HG03521 (cell line): ENCODE results near the gene ZFAND6.
"Not testable (repeated sequence)": the region's sequence is repeated elsewhere in the genome, so short reads cannot be mapped to it uniquely, and the experiment has no call there.

Experiments
- ATAC-seq: cut with Tn5 transposase; IDR thresholded peaks from one replicate; pipeline ENCODE4 v1.9.1; 2021; ENCODE audit warnings: mild to moderate bottlenecking, moderate library complexity; ENCODE audit not compliant: unreplicated experiment

Gene ZFAND6

DNA sequence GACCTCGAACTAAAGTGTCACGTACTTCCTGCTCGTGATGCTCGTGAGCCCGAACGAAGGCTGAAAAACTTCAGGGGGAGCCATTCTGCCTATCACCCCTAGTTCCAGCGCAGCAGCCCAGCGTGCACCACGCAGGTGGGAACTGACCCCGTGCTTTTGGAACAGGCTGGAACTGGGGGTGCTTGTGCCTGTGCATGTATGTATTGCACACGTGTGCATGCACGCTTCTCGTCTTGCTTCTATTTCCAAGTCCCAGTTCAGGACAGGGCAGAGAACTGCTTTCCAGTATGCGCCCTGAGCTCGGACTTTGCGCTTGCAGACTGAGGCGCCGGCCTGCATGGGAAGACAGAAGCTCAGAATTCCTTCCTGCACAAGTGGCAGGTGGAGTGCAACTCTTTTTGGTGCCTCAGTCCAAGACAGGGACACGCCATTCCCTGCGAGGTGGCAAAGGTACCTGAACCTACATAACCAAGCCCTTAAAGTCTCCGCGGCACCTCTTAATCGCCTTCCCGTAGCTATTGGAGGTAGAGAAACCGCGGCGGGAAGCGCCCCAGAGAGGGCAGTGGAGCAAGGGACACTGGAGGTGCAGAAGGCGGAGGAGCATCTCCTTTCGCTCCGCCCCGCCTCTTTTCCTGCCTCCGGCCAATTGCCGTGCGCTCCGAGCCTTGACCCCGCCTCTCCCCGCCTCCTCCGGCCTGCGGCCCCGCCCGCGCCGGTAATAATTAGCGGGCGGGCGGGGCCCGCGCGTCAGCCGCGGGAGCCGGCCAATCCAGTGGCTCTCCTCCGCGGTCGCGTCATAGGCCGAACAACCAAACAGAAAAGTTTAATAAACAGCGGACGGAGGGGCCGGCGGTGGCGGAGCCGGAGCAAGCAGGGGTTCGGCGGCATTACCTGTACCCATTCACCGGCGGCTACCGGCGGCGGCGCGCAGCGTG is at the start of gene ZFAND6:
Gene ZFAND6, plus strand, starts transcription at position 826 of the 935 bp plus-strand sequence. CDS start 60,669 bp downstream, outside the sequence.
- ATAC-seq, result peak; percentile 73

DNA sequence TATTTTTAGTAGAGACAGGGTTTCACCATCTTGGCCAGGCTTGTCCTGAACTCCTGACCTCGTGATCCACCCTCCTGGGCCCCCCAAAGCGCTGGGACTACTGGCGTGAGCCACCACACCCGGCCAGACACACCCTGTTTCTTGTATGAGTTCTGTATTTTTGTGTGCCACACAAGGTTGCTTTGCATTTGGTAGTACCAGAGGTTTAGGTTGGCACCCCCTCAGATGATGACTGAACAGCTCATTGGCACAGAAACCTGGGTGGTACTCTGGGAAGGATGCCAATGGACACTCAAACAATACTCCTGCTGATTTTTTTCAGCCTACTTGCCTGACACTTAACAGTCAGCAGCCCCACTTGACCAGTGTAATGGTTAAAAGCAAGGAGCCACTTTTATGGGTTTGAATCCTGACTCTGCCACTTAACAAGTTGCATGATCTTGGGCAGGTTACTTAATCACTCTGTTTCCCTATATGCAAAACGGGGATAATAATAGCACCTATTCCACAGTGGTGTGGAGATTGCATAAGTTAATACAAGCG is 49.3 kb upstream of the ZFAND6 start:
- ATAC-seq, result no peak

DNA sequence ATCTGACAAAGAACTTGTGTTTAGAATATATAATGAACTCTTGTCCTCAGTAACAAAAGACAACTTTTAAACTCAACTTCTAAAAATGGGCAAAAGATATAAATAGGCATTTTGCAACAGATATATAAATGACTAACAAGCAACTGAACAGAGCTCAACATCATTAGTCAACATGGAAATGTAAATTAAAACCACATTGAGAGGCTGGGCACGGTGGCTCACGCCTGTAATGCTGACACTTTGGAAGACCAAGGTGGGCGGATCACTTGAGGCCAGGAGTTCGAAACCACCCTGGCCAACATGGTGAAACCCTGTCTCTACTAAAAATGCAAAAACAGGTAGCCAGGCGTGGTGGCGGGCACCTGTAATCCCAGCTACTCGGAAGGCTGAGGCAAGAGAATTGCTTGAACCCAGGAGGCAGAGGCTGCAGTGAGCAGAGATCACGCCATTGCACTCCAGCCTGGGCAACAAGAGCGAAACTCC is 48.4 kb upstream of the ZFAND6 start:
- ATAC-seq, result not testable (repeated sequence)

DNA sequence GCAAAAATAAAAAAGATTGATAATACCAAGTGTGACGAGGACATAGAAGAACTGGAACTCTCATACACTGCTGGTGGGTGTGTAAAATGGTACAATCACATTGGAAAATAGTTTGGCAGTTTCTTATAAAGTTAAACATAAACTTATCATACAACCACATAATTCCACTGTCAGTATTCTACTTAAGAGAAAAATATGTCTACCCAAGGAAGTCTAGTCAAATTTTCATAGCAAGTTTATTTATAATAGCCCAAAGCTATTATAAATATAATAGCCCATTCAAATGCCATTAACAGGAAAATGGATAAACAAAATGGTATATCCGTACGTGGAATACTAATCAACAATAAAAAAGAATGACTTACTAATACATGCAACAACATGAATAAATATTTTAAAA is 47.9 kb upstream of the ZFAND6 start:
- ATAC-seq, result no peak

DNA sequence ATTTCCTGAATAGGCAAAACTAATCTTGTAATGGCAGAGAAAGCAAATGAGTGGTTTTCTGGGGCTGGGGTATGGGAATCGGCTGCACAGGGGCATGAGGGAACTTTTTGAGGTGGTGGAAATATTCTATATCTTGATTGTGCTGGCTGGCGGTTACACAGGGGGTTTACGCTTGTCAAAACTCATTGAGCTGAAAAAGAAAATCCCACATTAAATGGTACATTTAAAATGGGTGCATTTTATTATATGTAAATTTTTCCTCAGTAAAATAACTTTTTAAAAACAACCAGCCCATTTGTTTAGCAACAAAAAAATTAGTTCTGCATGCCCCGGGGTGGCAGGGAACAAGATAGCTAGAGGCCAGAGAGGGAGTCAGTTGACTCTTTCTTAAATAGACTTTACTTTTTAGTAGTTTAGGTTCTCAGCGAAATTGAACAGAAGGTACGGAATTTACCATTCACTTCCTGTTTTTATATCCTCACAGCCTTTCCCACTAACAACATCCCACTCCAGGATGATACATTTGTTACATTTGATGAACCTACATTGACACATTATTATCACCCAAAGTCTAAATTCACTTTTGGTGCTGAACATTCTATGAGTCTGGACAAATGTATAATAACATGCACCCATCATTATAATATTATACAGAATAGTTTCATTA is 47.3 kb upstream of the ZFAND6 start:
- no peak for ATAC-seq

DNA sequence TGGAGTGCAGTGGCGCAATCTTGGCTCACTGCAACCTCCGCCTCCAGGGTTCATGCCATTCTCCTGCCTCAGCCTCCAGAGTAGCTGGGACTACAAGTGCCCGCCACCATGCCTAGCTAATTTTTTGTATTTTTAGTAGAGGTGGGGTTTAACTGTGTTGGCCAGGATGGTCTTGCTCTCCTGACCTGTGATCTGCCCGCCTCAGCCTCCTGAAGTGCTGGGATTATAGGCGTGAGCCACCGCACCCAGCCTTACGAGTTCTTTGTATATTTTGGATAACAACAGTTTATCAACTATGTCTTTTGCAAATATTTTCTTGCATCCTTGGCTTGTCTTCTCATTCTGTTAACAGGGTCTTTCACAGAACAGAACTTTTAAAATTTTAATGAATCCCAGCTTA is 45.3 kb upstream of the ZFAND6 start:
- ATAC-seq, result not testable (repeated sequence)

DNA sequence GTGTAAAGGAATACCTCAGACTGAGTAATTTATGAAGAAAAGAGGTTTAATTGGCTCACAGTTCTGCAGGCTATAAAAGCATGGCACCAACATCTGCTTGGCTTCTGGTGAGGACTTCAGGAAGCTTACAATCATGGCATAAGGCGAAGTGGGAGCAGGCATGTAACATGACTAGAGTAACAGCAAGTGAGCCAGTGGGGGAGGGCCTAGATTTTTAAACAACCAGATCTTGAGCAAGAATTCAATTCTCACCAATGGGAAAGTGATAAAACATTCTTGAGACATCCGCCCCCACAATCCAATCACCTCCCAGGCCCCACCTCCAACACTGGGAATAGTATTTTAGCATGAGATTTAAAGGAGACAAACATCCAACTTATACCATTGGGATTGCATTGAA is 44.3 kb upstream of the ZFAND6 start:
- no peak for ATAC-seq

DNA sequence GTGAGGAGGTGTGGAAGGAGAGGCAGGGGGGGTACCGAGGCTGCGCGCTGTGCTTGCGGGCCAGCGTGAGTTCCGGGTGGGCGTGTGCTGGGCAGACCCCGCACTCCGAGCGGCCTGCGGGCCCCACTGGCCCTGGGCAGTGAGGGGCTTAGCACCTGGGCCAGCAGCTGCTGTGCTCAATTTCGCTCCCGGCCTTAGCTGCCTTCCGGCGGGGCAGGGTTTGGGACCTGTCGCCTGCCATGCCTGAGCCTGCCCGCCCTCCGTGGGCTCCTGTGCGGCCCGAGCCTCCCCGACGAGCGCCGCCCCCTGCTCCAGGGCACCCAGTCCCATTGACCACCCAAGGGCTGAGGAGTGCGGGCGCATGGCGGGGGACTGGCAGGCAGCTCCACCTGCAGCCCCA is 43.0 kb upstream of the ZFAND6 start:
- ATAC-seq, result not testable (repeated sequence)

DNA sequence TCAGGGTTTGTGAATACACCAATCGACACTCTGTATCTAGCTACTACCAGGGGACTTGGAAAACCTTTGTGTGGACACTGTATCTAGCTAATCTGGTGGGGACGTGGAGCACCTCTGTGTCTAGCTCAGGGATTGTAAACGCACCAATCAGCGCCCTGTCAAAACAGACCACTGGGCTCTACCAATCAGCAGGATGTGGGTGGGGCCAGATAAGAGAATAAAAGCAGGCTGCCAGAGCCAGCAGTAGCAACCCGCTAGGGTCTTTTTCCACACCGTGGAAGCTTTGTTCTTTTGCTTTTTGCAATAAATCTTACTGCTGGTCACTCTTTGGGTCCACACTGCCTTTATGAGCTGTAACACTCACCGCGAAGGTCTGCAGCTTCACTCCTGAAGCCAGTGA is 42.3 kb upstream of the ZFAND6 start:
- not testable (repeated sequence) for ATAC-seq

DNA sequence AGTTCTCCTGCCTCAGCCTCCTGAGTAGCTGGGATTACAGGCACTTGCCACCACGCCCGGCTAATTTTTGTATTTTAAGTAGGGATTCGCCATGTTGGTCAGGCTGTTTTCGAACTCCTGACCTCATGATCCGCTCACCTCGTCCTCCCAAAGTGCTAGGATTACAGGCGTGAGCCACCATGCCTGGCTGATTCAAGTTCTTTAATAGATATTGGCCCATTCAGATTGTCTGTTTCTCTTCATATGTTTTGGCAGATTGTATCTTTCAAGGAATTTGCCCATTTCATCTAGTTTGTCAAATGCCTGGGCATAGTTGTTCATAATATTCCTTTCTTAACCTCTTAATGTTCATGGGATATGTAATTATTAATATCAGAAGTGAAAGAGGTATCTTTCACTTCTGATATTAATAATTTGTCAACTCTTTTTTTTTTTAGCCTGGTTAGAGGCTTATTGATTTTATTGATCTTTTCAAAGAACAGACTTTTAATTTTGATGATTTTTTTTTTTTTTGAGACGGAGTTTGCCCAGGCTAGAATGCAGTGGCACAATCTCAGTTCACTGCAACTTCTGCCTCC is 40.2 kb upstream of the ZFAND6 start:
- no peak for ATAC-seq

DNA sequence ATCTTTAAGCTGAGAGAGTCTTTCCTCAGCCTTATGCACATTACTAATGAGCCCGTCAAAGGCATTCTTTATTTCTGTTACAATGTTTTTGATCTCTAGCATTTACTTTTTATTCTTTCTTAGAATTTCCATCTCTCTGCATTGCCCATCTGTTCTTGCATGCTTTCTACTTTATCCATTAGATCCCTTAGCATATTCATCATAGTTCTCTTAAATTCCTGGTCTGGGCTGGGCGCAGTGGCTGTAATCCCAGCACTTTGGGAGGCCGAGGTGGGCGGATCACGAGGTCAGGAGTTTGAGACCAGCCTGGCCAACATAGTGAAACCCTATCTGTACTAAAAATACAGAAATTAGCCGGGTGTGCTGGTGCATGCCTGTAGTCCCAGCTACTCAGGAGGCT is 39.3 kb upstream of the ZFAND6 start:
- ATAC-seq, result not testable (repeated sequence)

DNA sequence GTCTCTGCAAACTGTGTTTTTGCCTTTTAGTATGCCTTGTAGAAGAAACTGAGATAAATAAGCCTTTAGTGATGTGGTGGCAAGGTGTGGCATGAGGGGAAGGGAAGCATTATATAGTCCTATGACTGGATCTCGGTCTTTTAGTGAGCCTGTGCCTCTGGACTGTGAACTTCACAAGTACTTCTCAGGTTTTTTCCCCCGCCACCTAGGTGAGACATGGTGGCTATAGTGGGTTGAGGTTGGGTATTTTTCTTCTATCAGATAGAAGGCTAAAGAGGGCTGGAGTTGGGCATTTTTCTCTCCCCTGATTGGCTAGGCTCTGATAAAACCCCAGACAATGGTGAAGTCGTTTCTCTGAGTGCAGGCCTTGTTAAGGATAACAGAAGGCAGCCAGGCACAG is 38.7 kb upstream of the ZFAND6 start:
- ATAC-seq, result no peak

DNA sequence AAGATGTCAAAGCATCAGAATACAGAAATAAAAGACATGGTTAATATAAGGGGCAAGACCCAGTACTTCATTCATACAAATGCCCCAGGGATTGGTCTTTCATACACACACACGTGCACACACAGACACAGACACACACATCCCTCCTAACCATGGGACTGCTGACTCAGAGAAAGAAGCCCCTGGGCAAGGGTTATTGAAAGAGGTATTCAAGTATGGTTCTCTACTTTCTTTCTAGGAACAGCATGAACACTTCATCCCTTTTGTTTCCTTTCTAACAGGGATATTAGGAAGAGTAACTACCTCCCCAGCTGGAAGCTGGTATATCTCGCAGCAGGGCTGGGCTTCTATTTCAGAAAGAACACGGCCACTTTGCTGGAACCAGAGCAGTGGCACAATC is 33.2 kb upstream of the ZFAND6 start:
- ATAC-seq, result no peak

DNA sequence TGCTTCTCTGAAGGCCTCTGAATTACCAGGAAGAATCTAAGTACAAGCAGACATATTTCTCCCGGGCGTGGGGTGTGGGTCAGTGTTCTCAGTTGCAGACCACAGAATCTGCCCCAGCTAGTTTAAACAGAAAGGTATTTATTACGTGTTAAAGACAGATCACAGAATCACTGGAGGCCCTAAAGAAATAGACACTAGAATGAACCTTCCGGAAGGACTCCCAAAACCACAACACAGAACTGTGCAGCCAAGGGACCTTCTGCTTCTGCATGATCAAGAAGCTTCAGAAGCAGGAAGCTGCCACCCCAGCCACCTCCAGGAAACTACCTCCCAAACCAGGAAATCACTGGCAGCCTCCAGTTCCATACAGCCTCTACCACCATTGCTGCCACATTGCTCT is 32.7 kb upstream of the ZFAND6 start:
- no peak for ATAC-seq

DNA sequence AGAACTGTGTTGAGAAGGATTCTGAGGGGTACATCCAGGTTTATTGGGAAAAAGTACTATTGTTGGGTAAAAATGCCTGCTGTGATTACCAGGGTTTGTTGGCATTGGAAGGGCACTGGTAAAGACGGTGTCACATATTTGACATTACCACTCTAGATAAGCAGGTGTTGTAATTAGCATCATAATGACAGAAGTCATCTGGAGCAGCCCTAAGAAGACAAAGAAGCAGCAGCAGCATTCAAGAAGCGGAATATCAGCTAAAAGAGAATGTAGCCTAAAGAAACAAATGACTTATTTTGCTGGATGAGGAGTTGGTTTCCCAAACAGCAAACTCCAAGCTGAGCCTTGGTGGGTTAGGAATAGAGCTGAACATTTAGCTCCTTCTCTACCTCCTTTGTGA is 30.5 kb upstream of the ZFAND6 start:
- ATAC-seq, result no peak

DNA sequence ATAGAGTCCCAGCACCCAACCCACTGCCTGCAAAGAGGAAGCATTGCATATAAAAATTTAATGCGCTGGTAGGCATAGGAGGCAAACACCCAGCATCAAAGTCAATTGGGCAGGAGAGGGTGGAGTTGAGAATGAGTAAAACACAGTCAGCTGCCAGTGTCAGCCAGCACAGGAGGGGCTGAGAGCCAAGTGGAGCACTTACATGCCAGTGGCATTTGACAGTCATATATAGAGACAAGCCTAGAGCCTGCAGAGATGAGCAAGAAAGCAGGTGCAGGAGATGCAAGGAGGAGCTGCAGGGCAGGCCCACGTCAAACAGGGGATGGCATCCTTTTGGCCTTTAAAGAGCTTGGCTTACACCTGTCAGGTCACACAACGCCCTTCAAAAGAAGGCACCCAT is 27.6 kb upstream of the ZFAND6 start:
- no peak for ATAC-seq

DNA sequence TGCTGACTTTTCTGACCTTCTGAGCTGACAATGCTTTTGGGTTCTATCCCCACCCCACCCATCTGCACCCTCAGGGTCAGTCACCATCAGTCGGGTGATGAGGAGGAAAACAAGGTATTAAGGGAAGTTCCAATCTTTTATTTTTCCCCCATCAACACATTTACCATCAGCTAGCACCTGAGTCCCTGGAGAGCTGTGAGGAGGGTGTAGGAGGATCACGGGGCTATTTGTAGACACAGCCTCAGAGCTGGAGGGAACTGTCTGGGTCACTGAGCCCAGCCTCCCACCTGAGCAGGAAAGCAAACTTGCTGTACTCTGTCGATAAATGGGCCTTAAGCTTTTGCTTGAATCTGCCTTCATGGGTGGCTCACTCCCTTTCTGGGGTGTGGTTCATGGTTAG is 24.8 kb upstream of the ZFAND6 start:
- ATAC-seq, result no peak

DNA sequence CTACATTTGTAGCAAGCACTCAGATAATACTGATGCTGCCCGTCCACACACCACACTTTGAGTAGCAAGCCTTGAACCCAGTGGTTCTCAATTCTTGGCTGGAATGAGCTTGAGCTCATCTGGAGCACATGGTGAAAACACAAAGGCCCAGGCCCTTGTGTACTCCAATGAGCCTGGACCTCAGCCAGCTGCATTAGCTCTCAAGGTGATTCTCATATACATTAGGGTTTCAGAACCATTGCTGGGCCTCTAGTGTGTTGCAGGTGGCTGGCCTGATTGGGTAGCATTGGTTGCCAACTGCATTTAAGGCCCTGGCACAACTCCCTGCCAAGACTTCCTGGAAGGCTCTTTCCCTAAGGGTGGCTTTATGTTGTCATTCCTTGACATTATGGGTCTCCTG is 23.4 kb upstream of the ZFAND6 start:
- ATAC-seq, result no peak

DNA sequence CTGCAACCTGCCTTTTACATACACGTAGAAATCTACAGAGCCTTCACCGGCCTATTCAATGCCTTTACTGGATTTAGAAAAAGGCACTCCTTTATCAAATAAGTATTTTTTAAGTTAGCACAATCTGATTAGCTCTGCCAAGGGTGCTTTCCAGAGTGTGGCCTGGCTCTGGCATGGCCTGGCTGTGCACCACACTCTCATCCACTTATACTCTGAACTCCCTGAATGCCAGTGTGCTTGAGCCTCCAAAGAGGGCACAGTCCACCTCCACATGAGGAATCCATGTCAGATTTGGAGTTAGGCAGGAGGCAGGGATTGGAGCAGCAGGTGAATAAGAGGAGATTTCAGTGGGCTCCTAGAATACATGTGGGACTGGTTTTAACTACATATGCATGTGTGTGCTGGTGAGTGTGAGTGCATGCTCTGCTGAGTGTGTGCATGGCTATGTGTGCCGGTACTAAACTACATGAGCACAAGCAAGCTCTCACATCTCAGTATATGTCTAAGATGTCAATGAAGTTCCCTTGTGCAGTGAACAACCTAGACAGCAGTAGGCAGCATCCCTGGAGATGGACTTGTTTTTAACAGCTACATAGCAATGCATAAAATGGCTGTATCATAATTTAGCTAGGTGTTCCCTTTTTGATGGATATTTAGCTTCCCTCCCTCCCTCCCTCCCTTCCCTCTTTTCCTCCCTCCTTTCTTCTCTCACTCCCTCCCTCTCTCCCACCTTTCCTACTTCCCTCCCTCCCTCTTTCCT is 17.8 kb upstream of the ZFAND6 start:
- no peak for ATAC-seq

DNA sequence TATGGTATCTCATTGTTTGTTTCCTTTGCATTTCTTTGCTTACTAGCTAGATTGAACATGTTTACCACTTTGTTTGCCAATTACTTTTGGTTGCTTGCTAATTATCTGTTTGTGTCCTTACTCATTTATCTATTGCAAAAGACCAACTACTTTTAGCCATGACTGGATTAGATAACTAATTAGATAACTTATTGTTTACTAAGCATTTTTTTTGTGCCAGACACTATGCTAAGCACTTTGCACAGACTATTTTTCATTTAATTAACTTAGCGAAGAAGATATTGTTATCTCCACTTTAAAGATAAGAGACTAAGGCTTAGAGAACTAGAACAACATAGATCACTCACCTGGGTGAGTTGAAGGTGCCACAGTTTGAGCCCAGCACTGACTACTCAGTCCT is 16.9 kb upstream of the ZFAND6 start:
- ATAC-seq, result no peak

DNA sequence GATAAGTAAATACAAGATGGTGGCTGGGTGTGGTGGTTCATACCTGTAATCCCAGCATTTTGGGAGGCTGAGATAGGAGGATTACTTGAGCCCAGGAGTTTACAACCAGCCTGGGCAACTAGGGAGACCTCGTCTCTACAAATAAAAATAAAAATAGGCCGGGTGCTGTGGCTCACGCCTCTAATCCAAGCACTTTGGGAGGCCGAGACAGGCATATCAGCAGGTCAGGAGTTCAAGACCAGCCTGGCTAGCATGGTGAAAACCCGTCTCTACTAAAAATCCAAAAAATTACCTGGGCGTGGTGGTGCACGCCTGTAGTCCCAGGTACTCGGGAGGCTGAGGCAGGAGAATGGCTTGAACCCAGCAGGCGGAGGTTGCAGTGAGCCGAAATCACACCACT is 14.3 kb upstream of the ZFAND6 start:
- not testable (repeated sequence) for ATAC-seq
